T-helper 2 cell (primary cell): ENCODE measurements around the gene CHST11.
A peak's percentile ranks its signal among the peaks of the same experiment; 100 is the strongest.
"Not testable (repeated sequence)": the region's sequence is repeated elsewhere in the genome, so short reads cannot be mapped to it uniquely, and the experiment has no call there.

Experiments
- DNase-seq, 5 experiments: peaks; one replicate each; pipeline versions ENCODE4 v3.0.0 to v3.0.0-alpha.2; 2012 to 2022

Gene CHST11

DNA sequence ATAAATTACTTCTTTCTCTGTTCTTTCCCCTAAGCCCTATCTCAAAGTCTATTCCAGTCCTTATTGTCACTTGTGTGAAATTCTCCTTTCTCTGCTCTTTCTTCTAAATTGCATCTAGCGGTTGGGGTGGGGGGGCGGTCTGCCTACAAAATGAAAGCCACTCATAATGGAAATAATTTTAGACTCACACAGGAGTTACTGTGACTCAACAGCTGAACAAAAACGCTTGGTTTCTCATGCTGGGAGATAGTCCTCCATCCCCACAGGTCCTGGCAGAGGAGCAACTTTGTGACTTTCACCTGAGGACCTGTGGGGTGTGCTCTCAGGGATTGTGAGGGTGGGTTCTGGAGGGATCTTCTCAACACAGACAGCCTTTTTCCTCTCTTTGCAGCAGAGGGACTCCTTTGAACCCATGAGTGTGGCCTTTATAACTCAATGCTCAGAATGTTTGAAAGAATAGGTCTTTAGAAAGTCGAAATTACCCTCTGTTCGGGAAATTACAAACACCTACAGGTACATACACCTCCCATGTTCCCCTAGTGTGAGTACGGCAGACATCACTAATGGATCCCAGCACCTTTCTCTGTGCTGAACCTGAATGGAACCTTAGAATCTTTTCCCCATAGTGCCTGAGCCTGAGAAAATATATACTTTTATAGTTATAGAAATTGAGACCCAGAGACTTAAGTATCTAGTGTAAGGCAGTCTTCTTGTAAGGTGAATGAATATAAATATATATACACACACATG lies 109.7 kb downstream of the CHST11 start:
- peak in 2 of 5 experiments; percentile 30 to 47 for DNase-seq

DNA sequence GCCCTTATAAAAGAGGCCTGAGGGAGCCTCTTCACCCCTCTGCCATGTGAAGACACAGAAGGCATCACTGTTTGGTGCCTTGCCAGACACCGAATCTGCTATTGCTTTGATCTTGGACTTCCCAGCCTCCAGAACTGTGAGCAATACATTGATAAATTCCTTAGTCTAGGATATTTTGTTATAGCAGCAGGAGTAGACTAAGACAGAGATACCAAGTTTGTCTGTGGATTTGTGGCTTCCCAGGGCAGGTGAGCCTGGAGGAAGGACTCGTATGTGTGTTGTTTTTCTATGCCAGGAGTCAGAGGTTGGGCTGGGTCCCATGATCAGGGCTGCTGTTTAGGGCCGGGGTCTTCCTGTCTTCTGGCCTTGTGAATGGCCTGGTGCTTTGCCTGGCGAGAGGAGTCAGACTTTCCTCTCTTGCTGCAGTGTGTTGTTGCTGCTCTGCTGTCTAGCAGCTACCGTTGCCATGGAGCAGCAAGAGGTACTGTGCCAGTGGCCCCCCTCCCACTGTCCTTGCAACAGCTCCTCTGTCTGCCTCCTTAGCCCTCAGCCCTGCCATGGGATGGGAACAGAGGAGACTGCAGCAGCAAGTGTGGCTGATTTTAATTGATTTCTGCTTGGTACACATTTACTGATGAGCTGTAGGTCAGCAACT lies 111.2 kb downstream of the CHST11 start:
- peak in 2 of 5 experiments; percentile 20 to 43 for DNase-seq

DNA sequence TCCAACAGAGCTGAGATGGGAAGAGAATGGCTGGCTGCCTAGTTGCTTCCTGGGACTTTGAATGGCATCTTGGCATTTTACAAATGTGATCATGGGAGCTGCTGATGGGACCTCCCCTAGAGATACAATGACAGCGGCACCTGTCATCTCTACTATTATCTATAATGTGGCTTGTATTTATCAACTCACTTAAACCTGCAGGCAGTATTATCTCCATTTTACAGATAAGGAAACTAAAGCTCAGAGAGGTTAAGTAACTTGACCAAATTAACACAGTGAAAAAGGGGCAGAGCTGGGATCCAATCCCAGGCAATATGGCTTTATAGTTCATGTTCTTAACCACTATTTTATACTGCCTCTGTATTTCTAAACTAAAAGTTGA lies 111.7 kb downstream of the CHST11 start:
- DNase-seq: no peak

DNA sequence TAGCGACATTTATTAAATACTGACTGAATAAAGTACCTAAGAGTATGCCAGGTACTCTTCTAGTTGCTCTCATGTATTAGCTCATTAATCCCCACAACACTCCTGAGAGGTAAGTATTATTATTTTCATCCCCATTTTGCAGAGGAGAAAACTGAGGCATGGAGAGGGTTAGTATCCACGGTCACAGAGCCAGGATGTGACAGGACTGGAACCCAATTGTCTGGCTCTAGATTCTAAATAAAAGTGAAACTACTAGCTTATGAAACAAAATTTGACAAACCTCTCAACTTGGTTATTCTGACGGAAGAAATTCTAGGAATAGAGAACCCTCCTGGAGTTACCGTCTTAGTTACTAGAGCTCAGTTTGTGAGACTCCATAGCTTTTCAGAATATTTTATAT lies 112.2 kb downstream of the CHST11 start:
- peak in 1 of 5 experiments; percentile 29 for DNase-seq

DNA sequence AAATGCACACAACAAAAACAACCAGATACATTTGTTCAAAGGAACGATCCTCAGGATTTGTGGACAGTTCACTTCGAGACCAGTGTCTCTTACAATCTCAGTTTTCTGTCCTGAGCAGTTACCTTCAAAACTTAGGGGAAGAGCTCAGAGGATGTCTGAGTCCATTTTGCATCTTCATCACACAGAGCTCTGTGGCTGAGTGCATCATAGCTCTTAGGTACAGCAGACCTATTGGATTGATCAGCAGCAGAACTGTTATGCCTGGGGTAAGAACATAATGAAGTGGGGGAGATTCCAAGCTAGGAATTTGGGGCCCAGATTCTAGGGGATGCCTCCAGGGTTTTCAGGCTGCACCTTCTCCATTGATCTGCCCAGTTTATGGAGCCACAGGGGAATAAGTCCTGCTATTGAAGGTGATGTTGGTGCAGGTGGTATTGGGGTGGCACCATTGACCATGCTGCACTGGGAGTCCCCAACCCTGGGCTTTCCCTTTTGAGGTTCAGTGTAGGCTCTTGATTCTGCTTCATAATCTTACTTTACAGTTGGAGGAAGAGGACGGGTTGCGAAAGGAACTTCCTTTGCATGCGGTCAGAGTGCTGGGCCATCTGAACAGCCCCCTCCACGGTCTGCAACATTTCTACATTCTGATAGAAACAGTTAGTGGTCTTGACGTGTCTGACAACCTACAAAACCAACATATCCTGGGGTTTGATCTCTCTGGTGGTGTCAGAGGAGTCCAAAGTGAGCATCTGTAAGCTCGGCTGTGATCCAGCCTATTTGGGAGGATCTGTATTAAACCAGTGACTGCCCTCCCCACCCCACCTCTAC lies 112.8 kb downstream of the CHST11 start:
- peak in 3 of 5 experiments; percentile 17 to 91 (median 85) for DNase-seq

DNA sequence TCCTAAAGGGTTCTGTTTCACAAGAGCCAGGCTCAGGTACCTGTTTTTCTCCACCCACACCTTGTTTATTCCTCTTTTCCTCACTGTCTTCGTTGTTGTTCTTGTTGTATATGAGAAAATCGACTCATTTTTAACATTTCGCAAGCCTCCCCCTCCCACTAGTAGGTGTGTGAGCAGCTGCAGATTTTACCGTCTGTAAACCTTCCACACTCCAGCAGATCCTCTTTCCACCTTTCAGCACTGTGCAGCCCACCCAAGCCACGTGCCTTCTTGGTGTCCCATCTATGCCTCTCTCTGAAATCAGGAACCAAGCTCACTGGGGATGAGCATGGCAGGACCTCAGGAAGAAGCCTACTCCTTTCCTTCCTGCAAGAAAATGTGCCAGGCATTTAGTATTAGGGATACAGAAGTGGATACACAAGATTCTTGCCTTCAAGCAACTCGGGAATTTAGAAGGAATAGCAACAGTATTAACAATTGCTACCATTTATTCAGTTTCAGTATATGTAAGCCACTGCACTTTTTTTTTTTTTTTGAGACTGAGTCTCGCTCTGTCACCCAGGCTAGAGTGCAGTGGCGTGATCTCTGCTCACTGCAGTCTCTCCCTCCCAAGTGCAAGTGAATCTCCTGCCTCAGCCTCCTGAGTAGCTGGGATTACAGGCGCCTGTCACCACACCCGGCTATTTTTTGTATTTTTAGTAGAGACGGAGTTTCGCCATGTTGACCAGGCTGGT lies 113.6 kb downstream of the CHST11 start:
- no peak for DNase-seq

DNA sequence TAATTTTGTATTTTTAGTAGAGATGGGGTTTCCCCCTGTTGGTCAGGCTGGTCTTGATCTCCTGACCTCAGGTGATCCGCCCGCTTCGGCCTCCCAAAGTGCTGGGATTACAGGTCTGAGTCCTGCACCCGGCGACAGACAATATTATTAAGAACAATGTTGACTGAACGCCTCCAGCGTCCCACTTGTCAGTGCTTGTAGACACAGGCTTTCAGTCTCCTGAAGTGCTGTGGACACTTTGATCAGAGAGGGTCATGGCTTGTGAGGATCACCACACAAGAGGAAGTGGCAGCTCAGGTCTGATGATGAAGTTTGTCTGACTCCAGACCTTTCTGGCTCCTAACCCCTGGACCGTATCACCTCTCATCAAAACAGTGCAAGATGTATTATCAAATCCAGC lies 114.6 kb downstream of the CHST11 start:
- DNase-seq: no peak

DNA sequence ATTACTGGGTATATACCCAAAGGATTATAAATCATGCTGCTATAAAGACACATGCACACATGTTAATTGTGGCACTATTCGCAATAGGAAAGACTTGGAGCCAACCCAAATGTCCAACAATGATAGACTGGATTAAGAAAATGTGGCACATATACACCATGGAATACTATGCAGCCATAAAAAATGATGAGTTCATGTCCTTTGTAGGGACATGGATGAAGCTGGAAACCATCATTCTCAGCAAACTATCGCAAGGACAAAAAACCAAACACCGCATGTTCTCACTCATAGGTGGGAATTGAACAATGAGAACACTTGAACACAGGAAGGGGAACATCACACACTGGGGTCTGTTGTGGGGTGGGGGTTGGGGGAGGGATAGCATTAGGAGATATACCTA lies 117.6 kb downstream of the CHST11 start:
- DNase-seq: not testable (repeated sequence)

DNA sequence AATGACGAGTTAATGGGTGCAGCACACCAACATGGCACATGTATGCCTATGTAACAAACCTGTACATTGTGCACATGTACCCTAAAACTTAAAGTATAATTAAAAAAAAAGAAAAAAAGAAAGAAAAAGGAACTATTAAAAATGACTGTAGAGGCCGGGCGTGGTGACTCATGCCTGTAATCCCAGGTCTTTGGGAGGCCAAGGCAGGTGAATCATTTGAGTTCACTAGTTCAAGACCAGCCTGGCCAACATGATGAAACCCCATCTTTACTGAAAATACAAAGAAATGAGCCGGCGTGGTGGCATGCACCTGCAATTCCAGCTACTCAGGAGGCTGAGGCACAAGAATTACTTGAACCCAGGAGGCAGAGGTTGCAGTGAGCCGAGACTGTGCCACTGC lies 118.0 kb downstream of the CHST11 start:
- not testable (repeated sequence) for DNase-seq

DNA sequence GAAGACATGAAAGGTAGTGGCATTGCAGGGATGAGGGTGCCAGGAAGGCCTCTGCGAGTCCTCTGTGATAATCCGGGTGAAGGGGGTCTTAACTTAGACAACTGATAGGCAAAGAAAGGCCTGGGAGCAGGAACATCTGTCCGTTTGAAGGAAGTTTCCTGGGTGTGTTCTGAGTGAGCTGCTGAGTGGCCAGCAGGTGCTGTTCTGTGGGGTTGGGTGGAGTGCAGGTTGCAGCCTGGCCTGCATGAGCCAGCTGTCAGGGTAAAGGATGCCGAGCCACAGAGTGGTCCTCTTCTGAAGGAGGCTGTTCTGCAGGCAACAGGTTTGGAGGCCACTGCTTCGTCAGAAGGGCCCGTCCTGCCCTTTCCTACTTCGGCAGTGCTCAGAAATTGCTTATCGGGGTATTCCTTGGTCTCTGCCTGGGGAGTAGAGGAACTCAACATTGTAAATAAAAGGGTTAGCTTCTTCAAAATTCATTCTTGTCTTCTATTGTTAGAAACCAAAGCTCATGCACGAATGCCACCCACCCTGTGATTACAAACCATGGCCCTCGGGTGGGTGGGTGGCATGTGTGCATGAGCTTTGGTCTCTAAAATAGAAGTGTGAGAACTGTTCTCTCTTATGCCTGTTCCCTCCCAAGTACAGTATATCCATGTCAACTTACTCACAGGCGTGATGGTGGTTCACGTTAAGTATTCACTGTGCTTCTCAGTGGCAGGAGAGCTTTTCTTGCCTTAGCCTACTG lies 118.9 kb downstream of the CHST11 start:
- no peak for DNase-seq

DNA sequence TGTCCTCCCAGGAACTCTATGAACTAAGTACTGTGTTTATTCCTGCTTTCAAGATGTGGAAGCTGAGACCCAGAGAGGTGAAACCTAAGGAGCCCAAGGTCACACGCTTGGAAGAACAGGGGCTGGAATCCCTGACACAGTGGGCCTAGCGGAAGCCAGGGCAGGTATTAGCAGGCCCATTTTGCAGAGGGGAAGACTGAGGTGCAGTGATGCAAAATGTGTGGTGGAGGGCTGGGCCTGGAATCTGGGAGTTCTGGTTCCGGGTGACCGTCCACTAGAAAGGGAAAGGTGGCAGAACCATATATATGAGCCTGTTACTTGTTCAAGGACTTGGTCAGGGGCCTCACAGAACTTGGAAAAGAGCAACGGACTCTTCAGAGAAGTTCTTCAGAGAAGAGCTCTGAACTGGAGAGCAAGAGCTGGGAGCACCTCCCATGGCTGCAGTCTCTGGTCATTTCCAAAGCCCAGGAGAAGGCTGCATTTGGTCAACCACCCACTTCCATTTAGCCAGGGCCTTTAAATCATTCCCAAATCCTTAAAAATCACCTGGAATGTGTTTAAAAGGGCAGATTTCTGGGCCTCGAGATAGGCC lies 119.5 kb downstream of the CHST11 start:
- DNase-seq: no peak

DNA sequence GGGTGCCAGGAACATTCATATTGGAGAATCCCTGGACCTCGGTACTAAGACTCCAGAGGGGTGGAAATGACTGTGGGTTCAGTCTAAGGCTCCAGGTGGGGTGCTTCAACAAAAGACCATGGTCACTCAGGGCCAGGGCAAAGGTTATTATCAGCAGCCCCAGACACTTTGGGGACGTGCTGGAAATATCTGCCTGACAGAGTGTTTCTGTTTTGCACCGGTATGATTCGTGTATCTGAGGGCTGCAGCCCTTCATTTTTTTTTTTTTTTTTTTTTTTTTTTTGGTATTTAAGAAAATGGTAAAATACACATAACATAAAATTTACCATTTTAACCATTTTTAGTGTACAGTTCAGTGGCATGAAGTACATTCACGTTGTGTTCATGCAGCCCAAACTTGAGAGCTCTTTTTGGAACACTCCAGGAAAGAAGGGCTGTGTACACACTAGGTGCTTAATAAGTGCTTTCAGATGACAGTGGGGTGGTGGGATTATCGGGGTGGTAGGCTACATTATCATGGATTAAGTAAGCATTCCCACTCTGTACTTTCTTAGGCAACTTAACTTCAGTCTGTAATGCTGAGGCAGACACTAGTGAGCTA lies 120.3 kb downstream of the CHST11 start:
- no peak for DNase-seq

DNA sequence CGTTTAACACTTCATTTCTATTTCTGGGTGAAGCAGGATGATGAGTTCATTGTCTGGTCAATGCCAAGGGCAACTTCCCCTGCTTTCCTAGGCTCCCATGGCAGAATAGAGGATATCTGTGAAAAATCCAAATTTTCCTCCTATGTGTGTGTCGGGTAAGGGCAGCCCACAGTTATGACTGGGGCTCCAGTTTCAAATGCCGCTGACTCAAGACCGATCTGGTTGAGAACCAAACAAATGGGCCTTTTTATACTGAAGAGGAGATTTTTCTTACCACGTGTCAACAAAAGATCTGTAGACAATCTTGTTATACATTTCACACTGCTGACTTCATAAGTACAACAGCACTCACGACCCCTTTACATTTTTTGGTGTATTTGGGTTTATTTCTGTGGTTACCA lies 120.8 kb downstream of the CHST11 start:
- peak in 1 of 5 experiments; percentile 37 for DNase-seq

DNA sequence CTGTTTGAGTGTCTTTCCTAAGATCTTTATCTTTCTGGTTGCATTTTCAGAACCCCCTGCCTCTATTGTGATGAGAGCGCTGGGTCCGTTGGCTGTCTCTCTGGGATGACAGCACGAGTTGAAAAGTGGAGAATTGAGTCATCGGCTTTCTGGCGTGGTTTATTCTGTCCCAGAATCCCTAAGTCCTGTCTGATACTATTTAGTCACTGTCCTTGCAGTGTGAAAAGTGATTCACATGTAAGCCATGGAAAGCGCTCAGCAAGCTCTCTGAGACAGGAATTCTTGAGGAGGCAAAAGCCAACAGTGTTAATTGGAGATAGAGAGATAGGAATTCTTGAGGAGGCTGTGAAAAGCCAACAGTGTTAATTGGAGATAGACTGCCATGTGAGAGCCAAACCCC lies 121.7 kb downstream of the CHST11 start:
- DNase-seq: peak in 1 of 5 experiments; percentile 70

DNA sequence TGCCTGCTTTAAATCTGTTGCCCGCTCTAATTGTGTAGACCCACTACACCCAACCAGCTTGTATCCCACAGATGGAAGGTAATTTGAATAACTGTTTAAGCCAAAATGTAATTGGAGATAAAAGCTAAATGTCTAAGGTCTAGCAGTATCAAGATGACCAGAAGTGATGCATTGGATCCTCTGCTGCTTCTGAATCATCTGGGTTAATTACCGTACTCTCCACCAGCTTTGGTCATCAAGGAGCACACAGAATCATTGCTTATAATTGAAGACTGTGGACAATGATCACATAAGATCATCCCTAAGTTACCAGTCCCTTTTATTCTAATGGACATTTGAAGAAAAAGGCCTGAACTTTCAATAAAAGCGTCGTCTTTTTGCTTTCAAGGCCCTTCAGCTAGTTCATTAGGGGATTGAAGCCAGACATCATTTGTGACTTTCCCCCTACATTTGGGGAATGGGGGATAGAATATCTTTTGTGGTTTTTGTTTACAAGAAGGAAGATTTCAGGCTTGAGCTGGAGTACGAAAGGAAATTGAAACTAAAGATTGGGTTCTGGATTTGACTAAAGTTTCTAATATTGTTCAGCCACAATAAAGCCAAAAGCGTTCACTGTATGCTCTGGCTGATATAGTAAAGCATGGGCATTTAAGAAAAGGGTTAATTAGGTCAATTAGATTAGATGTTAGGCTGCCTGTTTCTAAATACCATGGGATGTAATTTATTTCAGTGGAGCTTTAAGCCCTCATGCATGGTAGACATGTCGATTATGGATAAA lies 123.2 kb downstream of the CHST11 start:
- peak in 1 of 5 experiments; percentile 38 for DNase-seq

DNA sequence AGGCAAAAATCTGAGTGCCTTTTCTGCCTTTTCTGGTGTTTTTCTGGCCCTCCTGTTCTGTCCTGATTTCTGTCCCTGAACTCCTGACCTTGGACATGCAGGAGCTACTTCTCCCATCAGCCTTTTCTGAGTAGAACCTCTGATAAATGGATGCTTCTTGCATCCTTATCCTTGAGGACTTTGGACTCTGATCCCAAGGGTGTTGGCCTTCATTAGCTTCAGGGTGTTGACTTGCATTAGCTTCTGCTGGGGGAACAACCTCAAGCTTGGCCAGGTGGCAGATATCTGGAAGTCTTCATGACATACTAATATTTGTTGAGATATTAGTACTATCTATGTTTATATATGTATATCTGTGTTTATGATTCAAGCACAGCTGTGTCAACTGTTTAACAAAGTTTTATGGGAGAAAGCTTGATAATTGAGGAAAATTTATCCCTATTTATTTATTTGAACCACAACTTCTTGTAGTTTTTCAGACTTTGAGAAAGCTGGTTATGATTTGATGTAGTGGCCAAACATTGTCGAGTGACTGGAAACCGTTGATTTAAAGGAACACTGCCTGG lies 124.3 kb downstream of the CHST11 start:
- DNase-seq: no peak

DNA sequence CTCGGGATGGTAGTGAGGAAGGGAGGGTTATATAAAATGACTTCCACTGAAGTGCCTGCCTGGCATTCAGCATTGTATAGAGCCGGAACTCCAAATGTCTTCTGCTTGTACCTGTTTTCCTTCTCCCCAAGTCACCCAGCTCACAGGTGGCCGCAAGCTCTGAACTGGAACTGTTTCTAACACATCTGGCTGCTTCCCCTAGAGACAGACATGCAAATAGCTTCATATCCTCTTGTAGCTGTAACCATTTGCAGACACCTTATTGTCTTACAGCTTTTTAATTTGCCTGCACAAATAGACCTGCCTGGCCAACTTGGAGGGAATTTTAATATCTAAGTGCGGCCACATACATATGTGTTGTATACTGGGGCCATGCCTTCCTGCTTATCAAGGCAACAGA lies 126.0 kb downstream of the CHST11 start:
- DNase-seq: no peak

DNA sequence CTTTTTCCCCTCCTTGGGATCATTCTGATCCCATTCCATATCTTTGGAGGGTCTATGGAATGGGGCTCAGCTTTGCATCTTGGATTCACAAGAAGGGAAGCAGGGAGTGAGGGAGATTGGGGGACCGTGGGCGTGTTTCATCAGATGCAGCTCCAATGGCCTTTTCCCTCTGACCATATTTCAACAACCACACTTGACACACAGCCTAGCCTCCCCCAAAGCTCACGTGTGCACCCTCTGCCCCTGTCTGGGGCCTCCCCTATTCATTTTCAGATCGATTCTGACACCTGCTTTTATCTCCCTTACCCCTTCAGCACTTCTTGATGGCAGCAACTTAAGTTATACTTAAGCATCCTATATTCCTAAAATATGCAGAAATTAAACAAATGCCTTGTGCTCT lies 126.6 kb downstream of the CHST11 start:
- DNase-seq: no peak

DNA sequence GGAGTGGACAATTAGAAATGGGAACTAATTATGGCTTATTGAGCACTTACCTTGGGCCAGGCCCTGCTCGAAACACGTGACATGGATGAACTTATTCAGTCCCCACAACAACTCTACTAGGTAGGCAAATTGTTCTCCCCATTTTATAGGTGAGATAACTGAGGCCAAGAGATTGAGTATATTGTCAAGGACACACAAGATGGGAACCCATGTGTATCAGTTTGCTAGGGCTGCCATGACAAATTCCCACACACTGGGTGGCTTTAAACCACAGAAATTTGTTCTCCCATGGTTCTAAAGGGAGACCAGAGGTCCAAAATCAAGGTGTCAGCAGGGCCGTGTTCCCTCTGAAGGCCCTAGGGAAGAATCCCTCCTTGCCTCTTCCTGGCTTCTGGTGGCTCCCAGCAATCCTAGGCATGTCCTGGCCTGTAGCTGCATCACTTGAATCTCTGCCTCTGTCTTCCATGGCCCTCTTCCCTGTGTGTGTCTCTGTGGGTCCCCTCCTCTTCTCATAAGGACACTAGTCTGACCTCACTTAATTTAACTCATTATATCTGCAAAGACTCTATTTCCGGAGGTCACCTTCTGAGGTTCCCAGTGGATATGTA lies 128.8 kb downstream of the CHST11 start:
- DNase-seq: no peak
